Measurements from ENCODE around the gene UBQLN4.
A peak's percentile ranks its signal among the peaks of the same experiment; 100 is the strongest.

GRCh38 chr1:156082309-156083091 is 28.9 kb upstream of the UBQLN4 start, which contains the start of gene MEX3A:
- TF ChIP-seq USF2 (IDR thresholded peaks at IDR 0.05; ENCODE audit: borderline replicate concordance, low read depth, low read length) = no peak
- TF ChIP-seq EZH2phosphoT487 (IDR thresholded peaks at IDR 0.05; ENCODE audit: borderline replicate concordance, low read depth) = no peak
- TF ChIP-seq RAD21 (IDR thresholded peaks at IDR 0.05; ENCODE audit: low read length) = no peak
- TF ChIP-seq CTCF (IDR thresholded peaks at IDR 0.05) = no peak
- peak; percentile 74; the same call in 1 of the 2 replicates for TF ChIP-seq POLR2AphosphoS5 (IDR thresholded peaks at IDR 0.05; ENCODE audit: low read depth, low read length)
- no peak for TF ChIP-seq JUND (IDR thresholded peaks at IDR 0.05)
- TF ChIP-seq SIN3A (IDR thresholded peaks at IDR 0.05; ENCODE audit: borderline replicate concordance, low read depth, low read length) = peak; percentile 97
